ENCODE results near the gene HOXB8. TPM values are rescaled to one million over a fixed set of nuclear protein-coding genes. Genes with fewer than 3 reads are reported as not detected.

HOXB8 gene
- total RNA-seq, 1 donor from 2014 or later = not detected

GRCh38 chr17:48563867-48564187 lies 51.3 kb downstream of the HOXB8 start:
- intact Hi-C loops (cut with micrococcal nuclease) = no loop called here
- H3K36me3 Mint-ChIP-seq (ENCODE audit: low read depth) = peaks cover 3% of the 10 kb centered on the region
- H3K4me3 Mint-ChIP-seq (ENCODE audit: low read depth) = no peak overlapping the region
- peaks cover 10% of the 10 kb centered on the region for H3K4me1 Mint-ChIP-seq (ENCODE audit: low read depth)
- no peaks in the 10 kb centered on the region for H3K9me3 Mint-ChIP-seq
- H3K27ac Mint-ChIP-seq = no peak overlapping the region
- DNase-seq (ENCODE audit: low spot score) = no peak
- H3K27me3 Mint-ChIP-seq (ENCODE audit: low read depth) = peaks cover 20% of the 10 kb centered on the region

- Mint-ChIP-seq H3K36me3 (ENCODE audit: low read depth) (peaks cover 1% of the 10 kb centered on the region), H3K4me3 (ENCODE audit: low read depth) (no peak overlapping the region), H3K9me3 (no peaks in the 10 kb centered on the region), H3K27ac (no peak overlapping the region), H3K27me3 (ENCODE audit: low read depth) (peaks cover 17% of the 10 kb centered on the region), H3K4me1 (ENCODE audit: low read depth) (peaks cover 7% of the 10 kb centered on the region)
- intact Hi-C loops (cut with micrococcal nuclease) = no loop called here
- DNase-seq (ENCODE audit: low spot score) = no peak
These were observed 51.7 kb downstream of the HOXB8 start for GRCh38 chr17:48563385-48563838.

GRCh38 chr17:48562934-48563333 lies 52.2 kb downstream of the HOXB8 start:
- H3K36me3 Mint-ChIP-seq (ENCODE audit: low read depth) = no peaks in the 10 kb centered on the region
- H3K27me3 Mint-ChIP-seq (ENCODE audit: low read depth) = peaks cover 14% of the 10 kb centered on the region
- no peaks in the 10 kb centered on the region for H3K9me3 Mint-ChIP-seq
- H3K4me1 Mint-ChIP-seq (ENCODE audit: low read depth) = peaks cover 6% of the 10 kb centered on the region
- no peak overlapping the region for H3K27ac Mint-ChIP-seq
- no peak for DNase-seq (ENCODE audit: low spot score)
- intact Hi-C loops (cut with micrococcal nuclease) = no loop called here
- H3K4me3 Mint-ChIP-seq (ENCODE audit: low read depth) = no peak overlapping the region

Other genes starting within 250 kb of the HOXB8 start
- gene SKAP1, start 185.1 kb downstream of the HOXB8 start, total RNA-seq = 60.5 and 67.9 TPM in 2 replicates
- not detected in 2 replicates for gene HOXB1, start 84.3 kb downstream of the HOXB8 start, total RNA-seq
- 22.2 and 23.9 TPM in 2 replicates for gene HOXB2, start 70.2 kb downstream of the HOXB8 start, total RNA-seq
- gene HOXB4, start 36.9 kb downstream of the HOXB8 start, total RNA-seq = 3.0 and 3.3 TPM in 2 replicates
- 3.8 and 4.6 TPM in 2 replicates for gene HOXB3, start 25.1 kb downstream of the HOXB8 start, total RNA-seq
- gene HOXB5, start 21.5 kb downstream of the HOXB8 start, total RNA-seq = not detected in 2 replicates
- 0.52 and 0.62 TPM in 2 replicates for gene HOXB6, start 10.3 kb downstream of the HOXB8 start, total RNA-seq
- gene HOXB7, start 4.3 kb downstream of the HOXB8 start, total RNA-seq = 0.39 and 0.64 TPM in 2 replicates
- 0.16 TPM in 2 replicates for gene HOXB9, start 11.1 kb upstream of the HOXB8 start, total RNA-seq
- not detected in 2 replicates for gene PRAC1, start 107.2 kb upstream of the HOXB8 start, total RNA-seq
- not detected in 2 replicates for gene PRAC2, start 107.9 kb upstream of the HOXB8 start, total RNA-seq
- gene HOXB13, start 113.5 kb upstream of the HOXB8 start, total RNA-seq = not detected in 2 replicates
- 0.07 TPM in 1 of 2 replicates, not detected in the other for gene TTLL6, start 201.9 kb upstream of the HOXB8 start, total RNA-seq
- gene CALCOCO2, start 215.7 kb upstream of the HOXB8 start, total RNA-seq = 51.7 and 53.7 TPM in 2 replicates